H1 (cell line): ENCODE measurements around the gene BABAM1. TPM values are rescaled to one million over a fixed set of nuclear protein-coding genes. Genes with fewer than 3 reads are reported as not detected.
A peak's percentile ranks its signal among the peaks of the same experiment; 100 is the strongest.

Source experiments
- CTBP2 ChIP-seq: IDR thresholded peaks from 2 replicates; pipeline ENCODE4 v1.7.0; 2011; ENCODE audit warnings: borderline replicate concordance, mild to moderate bottlenecking, moderate library complexity, mixed read lengths, low read length; ENCODE audit not compliant: insufficient read depth, insufficient read length
- MAX ChIP-seq: IDR thresholded peaks from 2 replicates; pipeline ENCODE4 v1.6.1; 2012; ENCODE audit warnings: inconsistent platforms
- TBP ChIP-seq: IDR thresholded peaks from 2 replicates; pipeline ENCODE4 v1.6.1; 2011; ENCODE audit warnings: low read depth, low read length, improper control_type of control experiment
- polyA plus RNA-seq, 7 experiments: library from polyadenylated mRNA; depleted of rRNA in 3 of 7; stranded (reverse) in 5 of 7; unstranded in 2 of 7; fragments of >200 nt in 5 of 7; fragments of 200-250 nt in 2 of 7; gene quantifications; 1 replicate in 5 of 7; 2 replicates in 1 of 7; 4 replicates in 1 of 7; pipeline versions ENCODE4 v1.2.1 to v1.2.3, GENCODE V29; 2011 to 2013; ENCODE audit warnings: missing spikeins in 2 of 7, mixed read lengths in 2 of 7
- total RNA-seq: library from RNA; stranded (reverse); fragmentation: NEBNext Ultra II Directional; extraction: Animal tissue kit (Norgen Biotek cat#: 25700); gene quantifications from 2 replicates; pipeline ENCODE4 v1.2.1, GENCODE V29; 2021

BABAM1 gene
- total and polyA plus RNA-seq, 2 of the 8 experiments (the other 6 are each of a cell fraction or from before 2014, with no cell fraction given), result 127 to 133 TPM

GRCh38 chr19:17281391-17282304, 14.4 kb downstream of the BABAM1 start, which contains the start of gene ANKLE1 (continued):
- peak; percentile 35; the same call in 1 of the 2 replicates for TF ChIP-seq TBP
- no peak for TF ChIP-seq CTBP2
- peak; percentile 98 for TF ChIP-seq MAX
- TF ChIP-seq, all 59 proteins: peak for 6
